IgD-negative memory B cell (primary cell): Measurements from ENCODE around the gene GMDS. TPM values are rescaled to one million over a fixed set of nuclear protein-coding genes. Genes with fewer than 3 reads are reported as not detected.

Experiments used
- H3K27ac Mint-ChIP-seq, 3 donors: one replicate each; pipeline ENCODE4 v1.8.0; 2020 to 2022; ENCODE audit warnings: mild to moderate bottlenecking in 3 of 3, mixed read lengths in 3 of 3, moderate library complexity in 1 of 3
- H3K27me3 Mint-ChIP-seq: one replicate; pipeline ENCODE4 v1.8.0; 2021; ENCODE audit warnings: mixed read lengths
- H3K36me3 Mint-ChIP-seq: one replicate; pipeline ENCODE4 v1.8.0; 2020; ENCODE audit warnings: mild to moderate bottlenecking, mixed read lengths
- H3K4me1 Mint-ChIP-seq, 3 donors: one replicate each; pipeline ENCODE4 v1.8.0; 2020 to 2022; ENCODE audit warnings: mixed read lengths in 3 of 3, mild to moderate bottlenecking in 1 of 3
- H3K4me3 Mint-ChIP-seq, 4 donors: one replicate each; pipeline ENCODE4 v1.8.0; 2020 to 2022; ENCODE audit warnings: mild to moderate bottlenecking in 4 of 4, mixed read lengths in 4 of 4, moderate library complexity in 3 of 4
- H3K9me3 Mint-ChIP-seq, 3 donors: one replicate each; pipeline ENCODE4 v1.8.0; 2020 to 2021; ENCODE audit warnings: mixed read lengths in 3 of 3, mild to moderate bottlenecking in 1 of 3
- polyA plus RNA-seq: library from polyadenylated mRNA; unstranded; fragments of 300-500 nt; fragmentation: Illumina TruSeq; gene quantifications from one replicate; pipeline ENCODE4 v1.2.3, GENCODE V29; 2021

The GMDS gene
- polyA plus RNA-seq, 1 donor from 2014 or later: 17.0 TPM

DNA sequence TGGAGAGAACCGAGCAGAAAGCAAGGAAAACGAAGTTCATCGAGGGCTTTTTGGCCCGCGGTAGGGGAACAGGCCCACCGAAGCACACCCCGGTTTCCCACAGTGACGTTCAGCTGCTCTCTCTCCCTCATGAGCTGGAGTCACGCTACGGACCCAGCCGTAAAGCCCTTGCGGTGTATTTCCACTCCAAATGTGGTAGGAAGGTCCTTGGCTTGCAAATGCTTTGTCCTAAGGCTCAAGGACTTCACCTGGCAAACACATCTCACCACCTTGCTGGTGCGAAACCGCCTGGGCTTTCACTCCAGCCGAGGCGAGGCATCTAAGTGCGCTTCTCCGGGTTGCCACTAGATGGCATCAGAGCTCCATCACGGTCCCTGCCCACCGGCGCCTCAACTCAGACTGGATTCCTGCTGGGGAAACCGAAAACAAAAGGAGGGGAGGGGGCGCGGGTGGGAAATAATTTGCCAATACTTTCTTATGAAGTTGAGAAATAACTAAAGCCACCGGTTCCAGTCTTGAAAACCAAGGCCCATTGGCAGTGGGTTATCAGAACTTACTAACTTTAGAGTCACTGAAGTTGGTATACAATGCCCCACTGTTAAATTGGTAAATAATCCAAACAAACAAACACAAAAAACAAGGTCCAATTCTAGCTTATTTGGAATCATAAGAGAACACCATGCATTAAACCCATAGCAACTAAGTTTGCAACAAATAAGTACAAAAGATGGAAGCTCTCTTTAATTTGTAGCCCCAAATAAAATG lies 649.1 kb downstream of the GMDS start:
- Mint-ChIP-seq H3K4me3 (no peak overlapping the region), H3K9me3 (no peaks in the 10 kb centered on the region), H3K27ac (peak overlapping the region in 1 of 3 donors; percentile 62), H3K4me1 (peaks cover 0 to 3% (median 0%) of the 10 kb centered on the region in 3 donors), H3K27me3 (peaks cover 28% of the 10 kb centered on the region), H3K36me3 (no peaks in the 10 kb centered on the region)

DNA sequence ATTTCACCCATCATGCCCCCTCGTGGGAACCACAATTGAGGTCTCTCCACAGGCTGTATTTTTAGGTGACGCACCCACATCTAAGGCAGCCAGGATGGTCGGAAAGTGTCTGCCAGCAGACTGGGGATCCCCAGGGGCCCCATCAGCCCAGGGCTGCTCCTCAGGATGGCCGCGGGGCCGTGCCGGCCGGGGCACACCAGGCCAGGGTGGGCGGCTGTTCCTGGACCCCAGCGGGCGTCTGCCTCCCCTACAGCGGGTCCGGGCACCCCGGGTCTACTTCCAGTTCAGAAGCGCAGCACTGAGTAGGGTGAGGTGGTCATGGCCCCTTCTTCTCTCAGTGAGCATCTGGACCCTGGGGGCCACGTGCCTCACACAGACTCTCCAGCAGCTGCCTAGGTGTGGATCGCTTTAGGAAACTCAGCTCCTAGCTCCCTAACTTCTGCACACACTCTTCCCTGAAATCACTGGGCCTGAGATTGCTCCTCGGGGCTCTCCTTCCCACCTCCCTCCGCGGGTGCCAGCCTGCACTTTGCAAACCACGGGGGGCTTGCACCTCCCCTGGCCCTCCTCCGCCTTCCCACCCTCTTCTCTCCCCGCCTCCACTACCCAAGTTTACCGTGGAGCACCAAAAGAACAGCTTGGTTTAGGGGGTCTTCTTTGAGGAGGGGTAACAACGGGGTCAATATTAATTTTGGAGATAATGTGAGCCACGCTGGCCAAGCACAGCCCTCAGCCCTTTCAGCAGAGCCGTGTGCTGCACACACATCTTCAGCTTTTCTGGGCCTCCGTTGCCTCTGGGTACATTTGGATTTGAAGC lies 649.9 kb downstream of the GMDS start:
- Mint-ChIP-seq H3K36me3 (no peaks in the 10 kb centered on the region), H3K27me3 (peaks cover 22% of the 10 kb centered on the region), H3K27ac (no peak overlapping the region), H3K4me1 (peaks cover 0 to 3% (median 0%) of the 10 kb centered on the region in 3 donors), H3K4me3 (no peak overlapping the region), H3K9me3 (no peaks in the 10 kb centered on the region)

DNA sequence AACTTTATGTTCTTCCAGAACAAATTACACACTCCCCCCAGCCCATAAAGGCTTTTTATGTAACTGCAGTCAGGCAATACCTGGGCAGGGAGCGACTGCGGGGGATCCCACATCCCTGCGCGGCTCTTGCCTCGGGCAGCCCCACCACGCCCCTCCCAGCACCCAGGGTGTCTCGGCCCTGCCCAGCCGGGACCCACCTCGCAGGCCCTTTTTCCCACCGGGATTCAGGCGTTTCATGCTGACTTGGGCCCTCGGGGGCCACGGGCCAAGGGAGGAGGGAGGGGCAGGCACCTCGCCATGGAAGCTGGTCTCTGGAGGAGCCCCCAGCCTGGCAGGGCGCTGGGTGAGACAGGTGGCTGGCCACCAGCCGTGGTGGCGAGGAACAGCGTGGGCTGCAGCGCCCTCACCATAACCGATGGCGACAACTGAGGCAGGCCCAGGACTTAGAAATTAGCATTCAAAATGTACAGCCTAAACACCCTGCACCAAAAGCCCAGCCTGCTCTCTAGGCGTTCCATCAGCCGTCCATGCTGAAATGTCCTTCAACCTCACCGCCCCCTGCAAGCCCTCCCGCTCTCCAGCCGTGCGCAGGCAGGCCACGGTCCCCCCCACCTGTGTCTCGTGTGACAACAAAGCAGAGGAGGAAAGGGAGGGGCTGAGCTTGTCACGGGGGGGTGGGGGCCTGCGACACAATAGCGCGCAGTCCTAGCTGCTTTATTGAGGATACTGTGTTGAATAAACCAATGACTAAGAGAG lies 650.8 kb downstream of the GMDS start:
- no peak overlapping the region for H3K4me3 Mint-ChIP-seq

DNA sequence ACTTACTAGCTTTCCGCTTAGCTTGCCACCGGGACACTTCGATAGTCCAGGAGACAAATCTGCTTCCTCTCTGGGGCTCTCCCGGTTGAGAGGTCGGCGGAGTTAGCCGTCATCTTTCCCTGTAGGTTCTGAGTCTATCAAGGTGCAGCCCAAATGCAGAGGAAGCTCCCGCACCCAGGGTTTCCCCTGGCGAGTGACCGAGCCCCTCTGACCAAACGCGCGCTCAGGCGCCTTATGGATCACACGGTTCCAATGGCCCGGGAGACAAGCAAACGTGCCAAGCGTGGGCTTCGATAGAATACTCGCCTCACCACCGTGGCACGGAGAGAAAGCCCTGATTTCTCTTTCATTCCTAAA lies 651.5 kb downstream of the GMDS start:
- H3K9me3 Mint-ChIP-seq: no peaks in the 10 kb centered on the region
- no peak overlapping the region for H3K27ac Mint-ChIP-seq
- H3K4me1 Mint-ChIP-seq: peaks cover 0 to 3% (median 0%) of the 10 kb centered on the region in 3 donors
- H3K27me3 Mint-ChIP-seq: peaks cover 20% of the 10 kb centered on the region
- no peaks in the 10 kb centered on the region for H3K36me3 Mint-ChIP-seq
- no peak overlapping the region for H3K4me3 Mint-ChIP-seq

More for the DNA sequence above, 650.8 kb downstream of the GMDS start:
- peaks cover 0 to 3% (median 0%) of the 10 kb centered on the region in 3 donors for H3K4me1 Mint-ChIP-seq
- peaks cover 17% of the 10 kb centered on the region for H3K27me3 Mint-ChIP-seq
- H3K27ac Mint-ChIP-seq: no peak overlapping the region
- H3K9me3 Mint-ChIP-seq: no peaks in the 10 kb centered on the region
- no peaks in the 10 kb centered on the region for H3K36me3 Mint-ChIP-seq

DNA sequence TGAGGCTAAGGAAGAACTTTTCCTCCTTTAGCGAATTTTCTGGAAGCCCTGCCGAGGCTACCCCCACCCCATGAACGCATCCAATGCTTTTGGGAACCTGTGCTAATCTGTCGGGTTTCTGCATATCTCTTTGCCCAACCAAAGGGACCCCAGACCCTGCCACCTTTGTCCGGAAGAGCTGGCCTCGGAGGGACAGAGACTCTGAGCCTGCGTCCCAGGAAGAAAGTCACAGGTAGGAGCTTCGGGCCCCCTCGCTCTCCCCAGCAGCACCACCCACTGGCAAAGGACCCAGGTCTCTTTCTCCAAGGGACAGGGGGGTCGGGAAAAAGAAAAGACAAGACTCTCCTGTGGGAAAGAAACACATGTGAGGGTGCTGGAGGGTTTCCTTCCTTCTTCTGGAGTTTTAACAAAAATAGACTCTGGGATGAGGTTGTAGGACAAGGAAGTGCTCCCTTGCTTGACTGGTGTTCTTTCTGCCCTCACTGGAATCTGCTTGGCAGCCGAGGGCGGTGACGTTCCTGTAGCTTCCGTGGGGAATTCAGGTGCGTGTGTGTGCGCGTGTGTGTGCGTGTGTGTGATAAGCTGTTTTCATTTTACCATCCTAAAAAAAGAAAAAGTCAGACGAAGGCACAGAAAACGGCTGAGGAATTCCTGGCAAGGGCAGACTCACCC lies 652.0 kb downstream of the GMDS start:
- Mint-ChIP-seq H3K27ac (no peak overlapping the region), H3K36me3 (no peaks in the 10 kb centered on the region), H3K4me3 (no peak overlapping the region), H3K4me1 (peaks cover 0 to 3% (median 0%) of the 10 kb centered on the region in 3 donors), H3K27me3 (peaks cover 20% of the 10 kb centered on the region), H3K9me3 (no peaks in the 10 kb centered on the region)

DNA sequence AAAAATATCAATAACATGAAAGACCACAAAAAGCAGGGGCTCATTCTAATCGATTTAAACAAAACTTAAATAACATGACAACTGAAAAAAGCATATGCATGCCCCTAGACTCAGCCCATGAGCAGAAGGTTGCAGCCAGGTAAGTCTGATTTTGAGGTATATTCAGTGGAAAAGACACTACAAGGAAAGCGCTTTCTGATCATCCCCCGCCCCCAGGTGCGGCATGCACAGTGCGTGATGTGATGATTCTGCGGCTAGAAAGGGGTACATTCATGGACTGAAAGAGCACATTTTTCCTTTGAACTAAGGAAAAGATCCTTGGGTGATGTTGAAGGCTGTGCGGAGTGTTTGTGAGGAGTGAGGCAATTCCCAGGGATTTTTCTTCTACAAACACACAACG lies 652.6 kb downstream of the GMDS start:
- peaks cover 20% of the 10 kb centered on the region for H3K27me3 Mint-ChIP-seq
- H3K27ac Mint-ChIP-seq: no peak overlapping the region
- no peaks in the 10 kb centered on the region for H3K36me3 Mint-ChIP-seq
- H3K9me3 Mint-ChIP-seq: no peaks in the 10 kb centered on the region
- no peak overlapping the region for H3K4me3 Mint-ChIP-seq
- H3K4me1 Mint-ChIP-seq: peaks cover 0 to 3% (median 0%) of the 10 kb centered on the region in 3 donors

DNA sequence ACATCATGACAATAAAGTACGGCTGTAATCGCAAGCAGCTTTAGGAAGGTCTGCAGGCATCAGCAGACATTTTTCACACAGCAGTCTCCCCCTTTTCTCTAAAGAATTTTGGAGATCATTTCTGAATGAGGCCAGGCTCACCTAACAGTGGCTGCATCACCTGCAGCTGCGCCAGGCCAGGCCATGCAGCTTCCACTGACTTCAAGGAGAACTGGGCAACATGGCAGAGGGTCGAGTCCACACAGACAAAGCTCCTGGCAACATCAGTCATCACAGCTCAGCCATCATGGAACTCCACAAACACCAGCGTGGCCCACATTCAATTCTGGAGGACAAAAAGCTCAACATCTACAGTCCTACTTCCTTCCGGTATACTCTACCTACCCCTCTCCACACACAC lies 653.5 kb downstream of the GMDS start:
- peaks cover 0 to 3% (median 0%) of the 10 kb centered on the region in 3 donors for H3K4me1 Mint-ChIP-seq
- no peak overlapping the region for H3K4me3 Mint-ChIP-seq
- H3K9me3 Mint-ChIP-seq: no peaks in the 10 kb centered on the region
- H3K36me3 Mint-ChIP-seq: no peaks in the 10 kb centered on the region
- peaks cover 17% of the 10 kb centered on the region for H3K27me3 Mint-ChIP-seq
- peak overlapping the region in 1 of 3 donors; percentile 74 for H3K27ac Mint-ChIP-seq

DNA sequence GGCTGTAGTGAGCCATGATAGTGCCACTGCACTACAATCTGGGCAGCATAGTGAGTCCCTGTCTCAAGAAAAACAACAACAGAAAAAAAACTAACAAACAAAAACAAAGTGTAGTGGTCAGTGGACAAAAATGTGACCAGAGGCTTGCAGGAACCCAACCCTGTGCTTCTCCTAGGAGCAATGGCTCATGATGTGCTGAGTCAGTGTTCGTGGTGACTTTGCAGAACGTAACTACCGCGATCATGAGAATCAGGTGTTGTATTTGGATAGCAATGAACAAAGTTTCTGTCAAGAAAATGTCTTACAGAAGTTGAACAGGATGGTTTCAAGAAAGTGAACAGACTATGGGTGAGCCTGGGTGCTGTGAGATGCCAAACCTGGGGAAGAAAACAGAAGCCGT lies 654.2 kb downstream of the GMDS start:
- Mint-ChIP-seq H3K4me3 (no peak overlapping the region), H3K27me3 (peaks cover 13% of the 10 kb centered on the region), H3K27ac (no peak overlapping the region), H3K9me3 (no peaks in the 10 kb centered on the region), H3K4me1 (peaks cover 0 to 2% (median 0%) of the 10 kb centered on the region in 3 donors), H3K36me3 (no peaks in the 10 kb centered on the region)

DNA sequence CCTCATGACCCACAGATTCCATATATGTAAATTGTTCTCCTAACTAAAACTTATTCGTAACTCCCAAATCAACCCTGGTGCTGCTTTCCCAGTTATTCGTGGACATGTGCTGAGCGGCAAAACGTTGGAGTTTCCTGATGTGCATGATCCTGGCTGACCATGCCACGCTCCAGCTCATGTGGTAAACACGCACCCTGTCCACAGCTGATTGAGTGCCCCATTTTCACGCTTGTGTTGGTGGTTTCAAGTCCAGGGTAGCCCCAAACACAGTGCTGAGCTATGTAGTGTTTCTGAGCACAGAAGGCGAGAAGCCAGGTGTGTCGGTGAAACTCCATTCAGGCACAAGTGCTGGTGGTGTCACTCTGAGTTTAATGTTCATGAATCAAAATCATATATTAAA lies 654.8 kb downstream of the GMDS start:
- H3K4me3 Mint-ChIP-seq: no peak overlapping the region
- H3K36me3 Mint-ChIP-seq: no peaks in the 10 kb centered on the region
- H3K27ac Mint-ChIP-seq: no peak overlapping the region
- H3K9me3 Mint-ChIP-seq: no peaks in the 10 kb centered on the region
- H3K27me3 Mint-ChIP-seq: peaks cover 13% of the 10 kb centered on the region
- no peaks in the 10 kb centered on the region for H3K4me1 Mint-ChIP-seq

DNA sequence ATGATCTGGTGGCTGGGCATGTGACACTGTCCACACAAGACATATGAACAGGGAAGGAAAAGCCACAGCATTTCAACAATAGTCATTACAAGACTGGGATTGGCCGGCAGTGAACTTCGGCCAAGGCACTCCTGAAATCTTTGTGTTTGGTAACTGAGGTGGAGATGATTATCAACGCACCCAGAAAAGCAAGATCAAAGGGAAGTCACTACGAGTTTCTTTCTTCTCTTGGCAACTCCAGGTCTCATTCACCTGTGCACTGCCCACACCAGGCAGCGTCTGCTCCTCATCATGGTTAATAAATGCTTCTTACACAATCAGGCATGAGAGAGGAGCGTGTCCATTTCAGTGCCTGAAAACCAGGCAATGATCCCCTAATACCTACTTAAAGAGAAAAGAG lies 656.2 kb downstream of the GMDS start:
- Mint-ChIP-seq H3K9me3 (no peaks in the 10 kb centered on the region), H3K27me3 (peaks cover 13% of the 10 kb centered on the region), H3K27ac (no peak overlapping the region), H3K4me3 (no peak overlapping the region), H3K4me1 (no peaks in the 10 kb centered on the region), H3K36me3 (no peaks in the 10 kb centered on the region)

DNA sequence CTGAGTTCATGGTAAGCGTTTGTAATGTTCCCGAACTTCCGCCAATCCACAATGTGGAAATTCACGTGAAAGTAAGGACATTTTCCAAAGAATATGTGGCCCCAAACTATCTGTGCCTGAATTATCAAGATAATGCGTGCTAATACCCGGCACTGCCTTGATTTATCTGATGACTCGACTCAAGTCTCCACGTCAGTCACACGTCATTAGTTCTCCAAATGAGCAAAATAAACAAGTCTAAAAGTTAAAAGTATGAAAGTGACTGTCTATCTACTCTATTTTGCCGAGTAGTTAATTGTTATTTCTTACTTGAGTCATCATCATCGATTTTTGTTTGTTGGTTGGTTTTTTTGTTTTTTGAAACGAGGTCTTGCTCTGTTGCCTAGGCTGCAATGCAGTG lies 657.4 kb downstream of the GMDS start:
- peaks cover 11% of the 10 kb centered on the region for H3K27me3 Mint-ChIP-seq
- H3K36me3 Mint-ChIP-seq: peaks cover 2% of the 10 kb centered on the region
- no peak overlapping the region for H3K27ac Mint-ChIP-seq
- no peaks in the 10 kb centered on the region for H3K9me3 Mint-ChIP-seq
- H3K4me1 Mint-ChIP-seq: no peaks in the 10 kb centered on the region
- H3K4me3 Mint-ChIP-seq: no peak overlapping the region

DNA sequence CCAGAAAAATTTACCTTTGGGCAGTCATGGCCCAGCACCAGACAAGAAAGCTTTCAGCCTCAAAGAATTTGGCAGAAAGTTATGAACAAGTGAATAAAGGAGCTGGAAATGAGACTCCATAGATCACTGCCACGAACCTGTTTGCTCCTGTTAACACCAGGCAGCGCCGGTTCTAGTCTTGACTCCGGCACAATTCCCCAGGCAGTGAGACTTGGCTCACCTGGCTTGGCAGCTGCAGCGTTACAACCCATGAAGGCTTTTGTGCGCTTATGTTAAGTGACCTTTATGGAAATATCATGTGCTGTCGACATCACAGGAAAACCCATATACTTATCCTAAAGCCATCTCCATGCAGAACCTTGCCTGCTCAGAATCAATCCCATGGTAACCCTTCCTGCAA lies 657.9 kb downstream of the GMDS start:
- no peak overlapping the region for H3K4me3 Mint-ChIP-seq
- peaks cover 11% of the 10 kb centered on the region for H3K27me3 Mint-ChIP-seq
- H3K36me3 Mint-ChIP-seq: peaks cover 2% of the 10 kb centered on the region
- H3K4me1 Mint-ChIP-seq: no peaks in the 10 kb centered on the region
- no peaks in the 10 kb centered on the region for H3K9me3 Mint-ChIP-seq
- H3K27ac Mint-ChIP-seq: no peak overlapping the region

DNA sequence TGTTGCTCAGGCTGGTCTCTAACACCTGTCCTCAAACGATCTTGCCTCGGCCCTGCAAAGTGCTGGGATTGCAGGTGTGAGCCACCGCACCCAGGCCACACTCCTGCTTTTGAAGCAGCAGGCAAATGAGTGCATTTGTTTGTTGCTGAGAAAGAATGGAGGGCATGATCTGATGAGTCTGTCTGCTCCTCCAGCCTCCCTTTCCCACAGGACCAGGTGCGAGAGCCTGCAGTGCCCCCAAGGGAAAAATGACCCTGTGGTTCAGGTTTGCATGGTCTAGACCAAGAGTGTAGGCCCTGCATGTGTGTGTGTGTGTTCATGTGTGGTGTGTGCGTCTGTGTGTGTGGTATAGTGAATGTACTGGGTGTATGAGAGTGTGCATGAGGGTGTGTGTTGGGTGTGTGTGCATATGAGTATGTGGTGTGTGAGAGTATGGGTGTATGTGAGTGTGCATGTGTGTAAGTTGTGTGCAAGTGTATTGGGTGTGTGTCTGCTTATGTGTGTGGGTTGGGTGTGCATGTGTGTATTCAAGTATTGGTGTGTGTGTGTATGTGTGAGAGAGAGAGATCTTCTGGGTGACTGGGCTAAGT lies 658.4 kb downstream of the GMDS start:
- no peaks in the 10 kb centered on the region for H3K4me1 Mint-ChIP-seq
- H3K9me3 Mint-ChIP-seq: no peaks in the 10 kb centered on the region
- peaks cover 2% of the 10 kb centered on the region for H3K36me3 Mint-ChIP-seq
- peak overlapping the region in 2 of 3 donors; percentile 3 to 25 for H3K27ac Mint-ChIP-seq
- H3K4me3 Mint-ChIP-seq: no peak overlapping the region
- peaks cover 10% of the 10 kb centered on the region for H3K27me3 Mint-ChIP-seq

DNA sequence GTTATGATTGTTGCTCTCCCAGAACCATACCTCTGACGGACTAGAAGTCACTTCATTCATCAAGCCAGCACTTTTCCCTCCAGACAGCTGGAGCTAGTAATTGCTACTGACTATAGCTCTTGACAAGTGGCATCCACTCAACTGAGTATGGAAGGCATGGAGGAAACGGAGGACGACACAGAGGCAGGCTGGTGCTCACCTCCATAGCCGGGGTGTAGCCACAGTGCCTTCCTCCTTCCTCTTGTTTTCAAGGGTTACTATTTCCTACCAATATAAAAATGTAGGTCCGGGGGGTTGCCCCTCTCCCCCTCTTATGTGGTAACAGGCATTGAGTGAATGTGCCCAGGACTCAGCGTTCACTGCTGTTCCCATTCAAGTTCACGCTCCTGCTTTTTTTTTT lies 659.1 kb downstream of the GMDS start:
- Mint-ChIP-seq H3K4me3 (no peak overlapping the region), H3K27me3 (peaks cover 7% of the 10 kb centered on the region), H3K4me1 (no peaks in the 10 kb centered on the region), H3K36me3 (peaks cover 2% of the 10 kb centered on the region), H3K27ac (peak overlapping the region in 1 of 3 donors; percentile 3), H3K9me3 (no peaks in the 10 kb centered on the region)
